Gastrocnemius medialis (tissue), 4 donors: ENCODE data around the gene DDX11.
"Not testable (repeated sequence)": the region's sequence is repeated elsewhere in the genome, so short reads cannot be mapped to it uniquely, and the experiment has no call there.

Experiments used
- CTCF ChIP-seq, 5 experiments: fragments of 450-650 bp in 3 of 5; fragments of 200-600 bp in 2 of 5; sonication (generic) in 2 of 5; IDR thresholded peaks in 4 of 5; conservative IDR thresholded peaks in 1 of 5; 1 replicate in 4 of 5; 2 replicates in 1 of 5; pipeline ENCODE4 v1.5.1; 2016 to 2019; ENCODE audit warnings: antibody characterized with exemption in 5 of 5, mild to moderate bottlenecking in 3 of 5, moderate library complexity in 3 of 5
- POLR2A ChIP-seq, 2 donors: fragments of 450-650 bp; IDR thresholded peaks; one replicate each; pipeline ENCODE4 v1.6.1; 2017; ENCODE audit warnings: antibody characterized with exemption in 2 of 2, mild to moderate bottlenecking in 2 of 2, moderate library complexity in 2 of 2

- TF ChIP-seq CTCF (IDR thresholded peaks at IDR 0.05 in 4 of 5, conservative IDR thresholded peaks at IDR 0.05 in 1 of 5); POLR2A (IDR thresholded peaks at IDR 0.05): not testable (repeated sequence)
Measured at GRCh38 chr12:31121022-31121728, 47.5 kb downstream of the DDX11 start.
